Right lobe of liver (tissue), 6 donors: ENCODE measurements around the gene NAALADL2. TPM values are rescaled to one million over a fixed set of nuclear protein-coding genes. Genes with fewer than 3 reads are reported as not detected.
A peak's percentile ranks its signal among the peaks of the same experiment; 100 is the strongest.

Source experiments
- ATAC-seq, 4 donors: fragments of 200-7000 bp; cut with Tn5 transposase; one replicate each; pipeline ENCODE4 v1.9.1; 2020; ENCODE audit warnings: mild to moderate bottlenecking in 4 of 4, moderate library complexity in 4 of 4
- DNase-seq, 3 donors: peaks; one replicate each; pipeline ENCODE4 v3.0.0-alpha.2; 2020
- H3K27ac ChIP-seq, 3 donors: fragments of 200-600 bp; one replicate each; pipeline ENCODE4 v1.8.0; 2022
- H3K27me3 ChIP-seq, 2 donors: fragments of 200-600 bp; one replicate each; pipeline ENCODE4 v1.8.0; 2022
- H3K36me3 ChIP-seq, 4 donors: fragments of 200-600 bp; sonication (generic) in 1 of 4; one replicate each; pipeline versions ENCODE4 v1.5.1 to v1.8.0; 2017 to 2022; ENCODE audit warnings: control low read depth in 1 of 4
- H3K4me1 ChIP-seq, 4 donors: fragments of 200-600 bp; sonication (generic) in 1 of 4; one replicate each; pipeline versions ENCODE4 v1.5.1 to v1.8.0; 2017 to 2022; ENCODE audit warnings: control low read depth in 1 of 4
- H3K4me3 ChIP-seq, 3 donors: fragments of 200-600 bp; one replicate each; pipeline ENCODE4 v1.8.0; 2022
- H3K9me3 ChIP-seq, 4 donors: fragments of 200-600 bp; sonication (generic) in 1 of 4; one replicate each; pipeline versions ENCODE4 v1.5.1 to v1.8.0; 2017 to 2022; ENCODE audit warnings: control low read depth in 1 of 4
- CTCF ChIP-seq, 4 donors: fragments of 200-600 bp in 3 of 4; fragments of 450-650 bp in 1 of 4; IDR thresholded peaks; one replicate each; pipeline versions ENCODE4 v1.5.1 to v1.8.0; 2016 to 2022; ENCODE audit warnings: antibody characterized with exemption in 4 of 4, mild to moderate bottlenecking in 2 of 4
- POLR2A ChIP-seq: fragments of 450-650 bp; IDR thresholded peaks from one replicate; pipeline ENCODE4 v1.6.1; 2017; ENCODE audit warnings: antibody characterized with exemption, mild to moderate bottlenecking
- WGBS: methylation state at CpG from one replicate; pipeline ENCODE4 v1.1.6; 2018; ENCODE audit warnings: low coverage, low lambda C conversion rate; ENCODE audit not compliant: insufficient coverage; ENCODE audit errors: missing lambda C conversion rate; 5-methylcytosine and 5-hydroxymethylcytosine counted together
- intact Hi-C, 2 donors: fragments of 100-400 bp; cut with DNase I; formaldehyde crosslinking; loops; one replicate each; pipeline versions ENCODE4 v1.11.2 to v1.14.1; 2022
- total RNA-seq, 6 experiments: library from RNA; depleted of rRNA in 2 of 6; stranded (reverse); fragments of >200 nt in 2 of 6; fragmentation: NEBNext Ultra II Directional in 3 of 6; extraction: Animal tissue kit (Norgen Biotek cat#: 25700) in 3 of 6; gene quantifications; one replicate each; pipeline versions ENCODE4 v1.1.0 to v1.2.4, GENCODE V29; 2016 to 2023
- donor health status: DM: no; HTN: yes; CAD: no.
- donor health status: DM: no; HTN: no; CAD: no.
- donor health status: DM: no; HTN: no; CAD: no.
- donor health status: DM: no; HTN: yes; CAD: no.
- donor health status: DM: no; HTN: yes; CAD: no.

Gene NAALADL2
- total RNA-seq, 6 experiments from 2014 or later, result 0.86 to 4.9 (median 3.2) TPM

GRCh38 chr3:175065497-175065896 lies 206.4 kb downstream of the NAALADL2 start:
- no peaks in the 10 kb centered on the region for H3K9me3 ChIP-seq
- intact Hi-C loops, result no loop called here
- no peaks in the 10 kb centered on the region for H3K36me3 ChIP-seq
- ATAC-seq, result peak; percentile 71 to 82 (median 75)
- DNase-seq, result no peak
- TF ChIP-seq POLR2A (no peak), CTCF (IDR thresholded peaks at IDR 0.05) (no peak)
- H3K4me1 ChIP-seq, result peaks cover 0 to 29% (median 9%) of the 10 kb centered on the region in 4 donors
- H3K27me3 ChIP-seq, result no peaks in the 10 kb centered on the region
- WGBS, result 44% methylated on average over 2 of the region's 2 CpGs
- H3K27ac ChIP-seq, result no peak overlapping the region
- H3K4me3 ChIP-seq, result no peak overlapping the region

- no peak overlapping the region for H3K27ac ChIP-seq
- WGBS, result 69% methylated on average over 4 of the region's 4 CpGs
These were observed 207.7 kb downstream of the NAALADL2 start for GRCh38 chr3:175066617-175067415.

GRCh38 chr3:175068587-175068986 lies 209.5 kb downstream of the NAALADL2 start:
- no peaks in the 10 kb centered on the region for H3K27me3 ChIP-seq
- H3K27ac ChIP-seq, result no peak overlapping the region
- DNase-seq (no peak), ATAC-seq (peak in 3 of 4 donors; percentile 10 to 76 (median 34))
- H3K4me1 ChIP-seq, result peaks cover 0 to 18% (median 9%) of the 10 kb centered on the region in 4 donors
- WGBS, result 33% methylated on average over 3 of the region's 3 CpGs
- H3K36me3 ChIP-seq, result no peaks in the 10 kb centered on the region
- intact Hi-C loops, result no loop called here
- no peak overlapping the region for H3K4me3 ChIP-seq
- H3K9me3 ChIP-seq, result no peaks in the 10 kb centered on the region
- TF ChIP-seq POLR2A (no peak), CTCF (IDR thresholded peaks at IDR 0.05) (no peak)

More at GRCh38 chr3:175066617-175067415, 207.7 kb downstream of the NAALADL2 start:
- DNase-seq (no peak), ATAC-seq (peak; percentile 38 to 72 (median 58))
- Histone ChIP-seq H3K36me3 (no peaks in the 10 kb centered on the region), H3K27me3 (no peaks in the 10 kb centered on the region), H3K4me1 (peaks cover 0 to 26% (median 9%) of the 10 kb centered on the region in 4 donors), H3K9me3 (no peaks in the 10 kb centered on the region), H3K4me3 (no peak overlapping the region)
- no peak for TF ChIP-seq CTCF (IDR thresholded peaks at IDR 0.05)
- TF ChIP-seq POLR2A, result no peak
- intact Hi-C loops, result no loop called here

- H3K27me3 ChIP-seq, result no peaks in the 10 kb centered on the region
- intact Hi-C loops, result no loop called here
- ATAC-seq, result no peak
- H3K36me3 ChIP-seq, result no peaks in the 10 kb centered on the region
- 82% methylated on average over 3 of the region's 3 CpGs for WGBS
- H3K4me1 ChIP-seq, result peaks cover 0 to 13% (median 5%) of the 10 kb centered on the region in 4 donors
- no peak for TF ChIP-seq CTCF (IDR thresholded peaks at IDR 0.05)
- no peak for TF ChIP-seq POLR2A
- no peaks in the 10 kb centered on the region for H3K9me3 ChIP-seq
- DNase-seq, result no peak
- no peak overlapping the region for H3K4me3 ChIP-seq
- H3K27ac ChIP-seq, result no peak overlapping the region
These were observed 211.8 kb downstream of the NAALADL2 start for GRCh38 chr3:175070946-175071345.
